GM23338 (cell line): Measurements from ENCODE around the gene CCL4L2. TPM values are rescaled to one million over a fixed set of nuclear protein-coding genes. Genes with fewer than 3 reads are reported as not detected.

Experiments used
- ATAC-seq: fragments of 200-7000 bp; cut with Tn5 transposase; 3 replicates; pipeline ENCODE4 v1.9.1; 2020
- DNase-seq: peaks from one replicate; pipeline ENCODE4 v3.0.0-alpha.2; 2015; ENCODE audit warnings: low spot score
- H2AFZ ChIP-seq: fragments of 200-600 bp; sonication (generic); 2 replicates; pipeline ENCODE4 v1.8.0; 2016; ENCODE audit warnings: antibody characterized with exemption, mild to moderate bottlenecking, moderate library complexity
- H3F3A ChIP-seq: fragments of 200-600 bp; sonication (generic); replicated peaks from 2 replicates; pipeline ENCODE4 v1.8.0; 2017; ENCODE audit warnings: antibody characterized with exemption, mixed run types, low read depth
- H3K27ac ChIP-seq: fragments of 200-600 bp; sonication (generic); 2 replicates; pipeline ENCODE4 v1.6.1; 2016; ENCODE audit warnings: low read depth
- H3K27me3 ChIP-seq: fragments of 200-600 bp; sonication (generic); 2 replicates; pipeline ENCODE4 v1.8.0; 2016; ENCODE audit warnings: mild to moderate bottlenecking, mixed run types, moderate library complexity; ENCODE audit not compliant: insufficient read depth
- H3K36me3 ChIP-seq: fragments of 200-600 bp; sonication (generic); 2 replicates; pipeline ENCODE4 v1.8.0; 2016; ENCODE audit warnings: mild to moderate bottlenecking; ENCODE audit not compliant: insufficient read depth
- H3K4me1 ChIP-seq: fragments of 200-600 bp; sonication (generic); 2 replicates; pipeline ENCODE4 v1.8.0; 2016; ENCODE audit warnings: mild to moderate bottlenecking, moderate library complexity; ENCODE audit not compliant: insufficient read depth
- H3K4me2 ChIP-seq: fragments of 200-600 bp; sonication (generic); 2 replicates; pipeline ENCODE4 v1.7.1; 2017; ENCODE audit warnings: mixed run types
- H3K4me3 ChIP-seq: fragments of 200-600 bp; sonication (generic); 2 replicates; pipeline ENCODE4 v1.6.1; 2016; ENCODE audit warnings: mixed run types
- H3K79me2 ChIP-seq: fragments of 200-600 bp; sonication (generic); replicated peaks from 2 replicates; pipeline ENCODE4 v1.8.0; 2017; ENCODE audit warnings: mild to moderate bottlenecking; ENCODE audit not compliant: insufficient read depth
- H3K9me2 ChIP-seq: fragments of 200-600 bp; sonication (generic); 2 replicates; pipeline ENCODE4 v1.8.0; 2017; ENCODE audit not compliant: insufficient read depth
- H4K20me1 ChIP-seq: fragments of 200-600 bp; sonication (generic); replicated peaks from 2 replicates; pipeline ENCODE4 v1.8.0; 2017; ENCODE audit warnings: mild to moderate bottlenecking; ENCODE audit not compliant: insufficient read depth
- H3K27ac Mint-ChIP-seq: 2 replicates; pipeline ENCODE4 v1.8.0; 2020; ENCODE audit warnings: inconsistent platforms, mild to moderate bottlenecking, moderate library complexity, mixed read lengths
- H3K27me3 Mint-ChIP-seq: 3 replicates; pipeline ENCODE4 v1.8.0; 2022; ENCODE audit warnings: low read depth, mild to moderate bottlenecking, moderate library complexity, mixed read lengths, inconsistent platforms; ENCODE audit not compliant: insufficient read depth, poor library complexity
- H3K36me3 Mint-ChIP-seq: 3 replicates; pipeline ENCODE4 v1.8.0; 2021; ENCODE audit warnings: low read depth, mild to moderate bottlenecking, inconsistent platforms, moderate library complexity, mixed read lengths
- H3K4me1 Mint-ChIP-seq: 3 replicates; pipeline ENCODE4 v1.8.0; 2020; ENCODE audit warnings: mild to moderate bottlenecking, inconsistent platforms, mixed read lengths
- H3K4me3 Mint-ChIP-seq: 3 replicates; pipeline ENCODE4 v1.8.0; 2021; ENCODE audit warnings: moderate library complexity, mild to moderate bottlenecking, inconsistent platforms, mixed read lengths
- H3K9me3 Mint-ChIP-seq: 3 replicates; pipeline ENCODE4 v1.8.0; 2020; ENCODE audit warnings: moderate library complexity, mild to moderate bottlenecking, inconsistent platforms, mixed read lengths
- CREB1 ChIP-seq: fragments of 250-450 bp; sonication (Bioruptor Pico); IDR thresholded peaks from 2 replicates; pipeline ENCODE4 v1.5.0; 2020; ENCODE audit warnings: low read depth, mild to moderate bottlenecking, moderate library complexity
- ETS1 ChIP-seq: IDR thresholded peaks from 2 replicates; pipeline ENCODE4 v1.6.1; 2016; ENCODE audit warnings: antibody characterized with exemption
- EZH2 ChIP-seq: fragments of 200-600 bp; sonication (generic); IDR thresholded peaks from one replicate; pipeline ENCODE4 v1.8.0; 2017; ENCODE audit warnings: antibody characterized with exemption, mild to moderate bottlenecking, low read depth; ENCODE audit not compliant: unreplicated experiment
- EZH2phosphoT487 ChIP-seq: fragments of 200-600 bp; sonication (generic); IDR thresholded peaks from one replicate; pipeline ENCODE4 v1.8.1; 2018; ENCODE audit warnings: antibody characterized with exemption; ENCODE audit not compliant: unreplicated experiment
- POLR2AphosphoS5 ChIP-seq: IDR thresholded peaks from 2 replicates; pipeline ENCODE4 v1.6.1; 2016; ENCODE audit warnings: antibody characterized with exemption, low read depth
- REST ChIP-seq: IDR thresholded peaks from one replicate; pipeline ENCODE4 v1.6.1; 2018; ENCODE audit warnings: antibody characterized with exemption; ENCODE audit not compliant: unreplicated experiment
- ZNF114 ChIP-seq: fragments of 250-450 bp; sonication (Bioruptor Pico); IDR thresholded peaks from 2 replicates; pipeline ENCODE4 v1.5.0; 2020; ENCODE audit warnings: mild to moderate bottlenecking, moderate library complexity
- ZNF462 ChIP-seq: fragments of 250-450 bp; sonication (Bioruptor Pico); IDR thresholded peaks from 2 replicates; pipeline ENCODE4 v1.5.0; 2020; ENCODE audit warnings: mild to moderate bottlenecking, moderate library complexity
- polyA plus RNA-seq: library from polyadenylated mRNA; unstranded; fragments of >200 nt; fragmentation: Nextera tagmentation; extraction: Ambion mirVana; gene quantifications from 2 replicates; pipeline ENCODE4 v1.2.1, GENCODE V29; 2016
- total RNA-seq: library from RNA; depleted of rRNA; stranded (reverse); fragments of >200 nt; shearing (Covaris generic); gene quantifications from 2 replicates; pipeline ENCODE4 v1.2.3, GENCODE V29; 2014

The CCL4L2 gene
- total and polyA plus RNA-seq, 2 experiments from 2014 or later = not detected

- peak overlapping the region; percentile 100; the same call in 1 of the 2 replicates for H2AFZ ChIP-seq
- H3K9me3 Mint-ChIP-seq = no peaks in the 10 kb centered on the region
- peak overlapping the region; percentile 89 for H3K4me3 ChIP-seq
- no peak overlapping the region for H3K27ac ChIP-seq
- H3K4me1 ChIP-seq = no peaks in the 10 kb centered on the region
- H3K4me3 Mint-ChIP-seq = peak overlapping the region; percentile 57
- no peaks in the 10 kb centered on the region for H3K36me3 Mint-ChIP-seq
- H3K27ac Mint-ChIP-seq = no peak overlapping the region
- ATAC-seq = peak; percentile 7; the same call in 2 of the 3 replicates
- H3K36me3 ChIP-seq = no peaks in the 10 kb centered on the region
- DNase-seq = no peak
- TF ChIP-seq EZH2 (no peak), CREB1 (CRISPR knock-in tag) (no peak), ZNF462 (no peak), ETS1 (no peak), POLR2AphosphoS5 (no peak), REST (no peak), EZH2phosphoT487 (no peak), ZNF114 (CRISPR knock-in tag) (no peak)
- peaks cover 30% of the 10 kb centered on the region for H3K27me3 Mint-ChIP-seq
- H3K9me2 ChIP-seq = no peaks in the 10 kb centered on the region; the same call in 1 of the 2 replicates
- H4K20me1 ChIP-seq = no peaks in the 10 kb centered on the region
- peaks cover 5% of the 10 kb centered on the region for H3K4me1 Mint-ChIP-seq
- H3K4me2 ChIP-seq = peak overlapping the region; percentile 99
- no peaks in the 10 kb centered on the region for H3F3A ChIP-seq
- H3K27me3 ChIP-seq = peaks cover 37% of the 10 kb centered on the region
- no peaks in the 10 kb centered on the region for H3K79me2 ChIP-seq
Measured at GRCh38 chr17:36184023-36184765, 26.7 kb upstream of the CCL4L2 start.
